RPMI7951 (cell line): ENCODE data around the gene FAM193A. TPM values are rescaled to one million over a fixed set of nuclear protein-coding genes. Genes with fewer than 3 reads are reported as not detected.
"Not testable (repeated sequence)": the region's sequence is repeated elsewhere in the genome, so short reads cannot be mapped to it uniquely, and the experiment has no call there.

Source experiments
- DNase-seq: peaks from one replicate; pipeline ENCODE4 v3.0.0-alpha.2; 2012; ENCODE audit warnings: low read depth
- total RNA-seq: library from RNA; depleted of rRNA; stranded (reverse); fragments of >200 nt; shearing (Covaris generic); gene quantifications from 2 replicates; pipeline ENCODE4 v1.2.3, GENCODE V29; 2014

FAM193A gene
- total RNA-seq, 1 experiment from 2014 or later: 7.1 TPM

DNA sequence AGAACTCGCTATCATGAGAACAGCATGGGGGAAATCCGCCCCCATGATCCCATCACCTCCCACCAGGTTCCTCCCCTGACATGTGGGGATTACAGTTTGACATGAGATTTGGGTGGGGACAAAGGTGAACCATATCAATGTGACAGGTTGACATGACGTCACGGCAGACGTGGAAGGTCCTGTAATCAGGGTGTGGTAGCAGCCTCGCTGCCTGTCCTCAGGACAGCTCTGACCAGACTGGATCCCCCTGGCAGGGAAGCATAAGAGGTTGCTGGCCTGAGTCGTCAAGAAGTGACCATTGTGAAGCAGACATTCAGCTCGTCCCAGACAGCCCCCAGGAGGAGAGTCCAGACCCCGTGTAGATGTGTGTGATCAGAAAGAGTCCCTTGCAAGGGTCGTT lies 115.1 kb downstream of the FAM193A start:
- DNase-seq: no peak

DNA sequence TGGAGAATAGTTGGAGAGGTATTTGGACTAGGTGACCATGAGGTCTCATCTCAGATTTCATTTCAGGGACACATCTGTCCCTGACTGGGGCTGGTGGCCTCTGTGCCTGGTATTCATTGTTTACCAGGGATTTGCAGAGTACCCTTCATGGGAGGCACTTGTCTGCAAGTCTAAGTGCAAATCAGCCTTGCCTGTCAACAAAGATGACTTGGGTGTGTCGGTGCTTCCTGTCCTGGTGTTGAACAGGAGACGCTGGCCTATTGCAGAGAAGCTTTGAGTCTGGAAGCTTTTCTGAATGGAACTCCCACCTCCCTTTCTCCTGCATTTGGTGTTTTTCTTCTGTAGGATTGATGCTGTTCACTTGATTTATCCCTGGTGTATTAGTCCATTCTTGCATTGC lies 115.6 kb downstream of the FAM193A start:
- no peak for DNase-seq

DNA sequence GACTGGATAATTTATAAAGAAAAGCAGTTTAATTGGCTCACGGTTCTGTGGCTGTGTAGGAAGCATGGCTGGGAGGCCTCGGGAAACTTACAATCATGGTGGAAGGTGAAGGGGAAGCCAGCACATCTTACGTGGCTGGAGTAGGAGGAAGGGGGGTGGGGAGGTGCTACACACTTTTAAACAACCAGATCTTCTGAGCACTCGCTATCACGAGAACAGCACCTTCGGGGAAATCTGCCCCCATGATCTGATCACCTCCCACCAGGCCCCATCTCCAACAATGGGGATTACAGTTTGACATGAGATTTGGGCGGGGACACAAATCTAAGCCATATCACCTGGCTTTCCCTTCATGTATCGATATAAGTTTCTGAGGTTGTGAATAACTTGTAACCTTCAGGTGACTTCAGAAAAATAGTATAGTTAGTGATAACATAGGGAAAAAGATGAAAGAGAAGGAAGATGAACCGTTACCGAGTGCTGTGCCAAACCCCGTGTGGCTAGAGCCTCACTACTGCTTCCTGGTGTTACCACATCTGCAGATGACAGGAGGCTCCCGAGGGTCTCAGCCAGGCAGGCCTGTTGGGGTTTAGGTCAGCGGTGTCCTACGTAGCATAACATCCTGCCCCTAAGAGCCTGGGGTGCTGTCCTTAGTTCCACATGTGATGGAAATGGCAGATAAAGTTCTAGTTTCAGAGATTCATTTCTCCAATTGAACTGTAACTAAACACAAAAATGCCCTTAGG lies 116.1 kb downstream of the FAM193A start:
- no peak for DNase-seq

DNA sequence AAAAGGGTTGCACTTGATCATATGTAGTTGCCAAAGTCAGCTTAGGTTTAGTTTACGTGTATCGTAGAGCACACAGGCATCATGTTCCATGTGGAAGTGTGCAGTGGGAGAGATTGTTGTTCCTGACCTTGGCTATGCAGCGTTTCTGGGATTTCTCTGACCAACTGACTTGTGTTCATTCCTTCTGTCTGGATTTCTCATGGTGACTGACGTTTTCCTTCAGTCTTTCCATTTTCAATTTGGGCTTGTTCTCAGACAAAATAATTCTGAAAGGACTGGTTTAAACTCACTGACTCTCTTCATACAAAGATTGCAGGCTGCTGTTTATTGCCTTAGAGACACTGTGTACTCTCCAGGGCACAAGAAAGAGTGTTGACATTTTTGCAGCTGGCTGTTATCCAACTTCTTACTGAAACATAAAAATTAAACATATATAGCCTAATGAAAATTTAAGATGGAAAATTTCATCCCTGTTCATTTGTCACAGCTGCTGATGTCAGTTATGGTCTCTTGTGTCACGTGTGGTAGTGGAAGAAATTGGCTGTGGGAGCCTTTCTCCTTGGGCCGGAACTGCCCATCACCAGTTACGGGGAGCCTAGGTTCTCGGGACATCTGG lies 124.3 kb downstream of the FAM193A start:
- no peak for DNase-seq

DNA sequence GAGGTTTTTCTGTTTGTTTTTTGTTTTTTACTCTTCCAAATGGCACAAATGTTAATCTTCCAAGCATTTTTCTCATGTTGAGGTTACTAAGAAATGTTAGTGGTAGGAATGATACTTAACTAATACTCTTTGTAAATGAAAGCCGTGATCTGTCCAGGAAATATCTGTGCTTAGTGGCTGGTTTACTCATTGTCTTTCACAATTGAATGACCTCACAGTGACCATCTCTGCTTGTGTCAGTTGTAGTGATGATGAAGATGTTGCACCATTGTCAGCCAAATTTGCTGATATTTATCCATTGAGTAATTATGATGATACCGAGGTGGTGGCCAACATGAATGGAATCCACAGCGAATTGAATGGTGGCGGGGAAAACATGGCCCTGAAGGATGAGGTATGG lies 126.2 kb downstream of the FAM193A start:
- DNase-seq: peak; percentile 49

DNA sequence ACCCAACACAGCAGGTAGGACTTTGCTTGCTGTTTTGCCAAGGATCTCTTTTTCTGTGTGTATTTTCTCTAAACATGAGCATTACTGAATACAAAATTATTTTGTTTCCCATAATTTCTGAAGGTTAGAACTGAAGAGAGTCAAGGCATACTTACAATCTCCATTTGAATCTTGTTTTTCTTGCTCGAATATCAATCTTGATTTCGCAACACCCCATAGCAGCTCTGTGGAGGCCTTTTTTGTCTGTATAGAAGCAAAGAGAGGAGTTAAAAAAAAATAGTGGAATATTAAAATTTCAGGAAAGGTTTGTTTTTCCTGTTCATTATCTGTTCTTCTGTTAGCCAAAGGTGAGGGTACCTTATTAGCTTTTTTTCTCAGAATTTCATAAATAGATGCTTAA lies 126.8 kb downstream of the FAM193A start:
- no peak for DNase-seq

DNA sequence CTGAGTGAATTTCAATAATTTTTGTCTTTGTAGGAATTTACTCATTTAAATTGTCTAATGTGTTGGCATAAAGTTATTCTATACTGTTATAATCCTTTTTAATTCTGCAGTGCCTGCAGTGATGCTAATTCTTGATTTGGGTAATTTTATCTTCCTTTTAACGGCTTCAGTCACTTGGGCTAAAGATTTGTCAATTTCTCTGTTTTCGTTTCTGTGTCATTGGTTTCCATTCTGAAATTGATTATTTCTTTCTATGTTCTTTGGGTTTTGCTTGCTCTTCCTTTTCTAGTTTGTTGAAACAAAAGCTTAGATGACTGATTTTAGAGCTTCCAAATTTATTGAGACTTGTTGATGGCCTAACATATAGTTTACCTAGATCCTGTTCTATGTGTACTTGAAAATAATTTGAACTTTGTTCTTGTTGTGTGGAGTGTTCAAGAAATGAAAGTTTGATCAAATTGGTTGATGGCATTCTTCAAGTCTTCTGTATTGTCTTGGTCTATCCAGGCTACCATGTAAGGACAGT lies 130.3 kb downstream of the FAM193A start:
- no peak for DNase-seq

DNA sequence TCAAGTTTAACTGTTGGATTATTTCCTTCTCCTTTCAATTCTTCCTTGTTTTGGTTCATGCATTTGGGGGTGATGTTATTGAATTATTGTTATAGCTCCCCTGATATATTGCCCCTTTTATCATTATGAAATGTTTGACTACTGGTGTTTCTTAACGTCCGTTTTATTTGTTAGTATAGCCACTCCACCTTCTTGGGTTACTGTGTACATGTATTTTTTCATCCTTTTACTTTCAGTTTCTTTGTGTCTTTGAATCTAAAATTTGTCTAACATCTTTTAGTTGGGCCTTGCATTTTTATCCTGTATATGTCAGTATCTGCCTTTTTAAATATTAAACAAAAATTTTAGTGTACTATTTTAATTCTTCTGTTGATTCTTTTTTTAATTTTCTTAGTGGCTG lies 131.0 kb downstream of the FAM193A start:
- DNase-seq: no peak

DNA sequence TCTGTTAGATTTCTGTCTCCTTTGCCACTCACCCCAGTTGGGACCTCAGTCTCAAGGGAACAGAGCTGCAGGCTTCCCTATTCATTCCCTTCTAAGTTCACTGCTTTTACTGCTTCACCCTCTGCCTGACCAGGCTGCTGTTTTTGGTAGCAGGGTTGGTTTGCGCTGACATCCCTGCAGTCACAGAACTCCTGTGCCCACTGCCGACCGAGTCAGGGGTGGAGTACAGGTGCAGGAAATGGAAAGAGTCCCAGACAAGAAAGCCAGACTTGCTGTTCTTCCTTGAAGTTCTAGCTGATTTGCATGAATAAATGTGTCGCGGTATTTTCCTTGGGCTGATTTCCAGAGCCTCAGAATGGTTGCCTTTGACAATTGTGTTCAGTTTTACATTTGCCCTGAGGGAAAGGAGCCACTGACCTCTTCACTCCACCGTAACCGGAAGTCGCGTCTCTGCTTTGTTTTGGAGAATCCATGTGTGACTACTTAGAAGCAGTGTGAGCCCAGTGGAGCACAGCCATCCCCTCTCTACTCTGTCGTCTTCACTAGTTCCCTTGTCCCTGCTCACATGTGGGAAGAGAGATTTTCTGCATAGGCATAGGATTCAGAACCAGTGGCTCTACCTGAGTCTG lies 134.9 kb downstream of the FAM193A start:
- DNase-seq: peak; percentile 56

DNA sequence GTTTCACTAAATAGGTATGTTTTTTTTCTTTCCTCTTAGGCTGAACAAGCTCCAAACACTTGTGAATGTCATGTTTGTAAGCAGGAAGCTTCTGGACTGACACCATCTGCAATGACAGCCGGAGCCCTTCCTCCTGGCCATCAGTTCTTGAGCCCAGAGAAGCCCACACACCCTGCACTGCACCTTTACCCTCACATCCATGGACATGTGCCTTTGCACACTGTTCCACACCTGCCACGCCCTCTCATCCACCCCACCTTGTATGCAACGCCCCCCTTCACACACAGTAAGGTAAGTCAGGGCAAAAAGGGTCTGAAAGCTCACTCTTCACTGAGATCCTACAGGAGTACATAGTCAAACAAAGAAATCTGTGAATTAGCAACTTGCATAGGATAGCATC lies 135.6 kb downstream of the FAM193A start:
- no peak for DNase-seq

DNA sequence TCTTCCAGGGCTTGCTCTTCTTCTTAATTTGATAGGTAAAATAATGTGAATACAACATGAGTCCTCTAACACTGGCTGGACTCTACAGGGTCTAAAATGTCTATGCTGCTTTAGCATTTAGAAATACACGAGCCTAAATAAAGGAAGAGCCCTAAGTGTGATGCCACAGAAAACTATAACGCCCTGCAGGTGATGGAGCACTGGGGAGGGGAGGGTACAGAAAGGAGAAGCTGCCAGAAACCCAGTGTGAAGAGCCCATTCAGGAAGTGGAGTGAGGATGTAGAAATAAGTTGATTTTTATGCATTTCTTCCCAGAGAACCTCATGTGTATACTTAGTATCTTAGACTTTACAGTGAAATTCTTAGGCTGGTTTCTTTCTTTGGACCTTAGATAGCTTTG lies 136.3 kb downstream of the FAM193A start:
- DNase-seq: no peak

DNA sequence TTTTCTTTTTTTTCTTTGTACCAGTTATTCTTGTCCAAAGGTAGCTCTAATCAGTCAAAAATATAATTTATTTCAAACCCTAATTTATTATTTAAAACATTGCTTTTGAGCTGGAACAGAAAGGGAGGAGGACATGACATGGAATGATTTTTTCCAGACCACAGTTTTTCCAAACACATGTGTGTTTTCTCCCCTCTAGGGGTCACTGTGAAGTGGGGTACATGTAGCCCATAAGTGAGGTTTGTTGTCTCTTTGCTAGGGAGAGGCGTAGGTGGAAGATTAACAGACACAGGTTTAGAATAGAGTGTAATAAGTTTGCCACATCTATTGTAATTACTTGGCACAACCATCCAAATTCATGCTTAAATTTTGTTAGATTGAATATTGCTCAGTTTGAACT lies 136.7 kb downstream of the FAM193A start:
- DNase-seq: no peak

DNA sequence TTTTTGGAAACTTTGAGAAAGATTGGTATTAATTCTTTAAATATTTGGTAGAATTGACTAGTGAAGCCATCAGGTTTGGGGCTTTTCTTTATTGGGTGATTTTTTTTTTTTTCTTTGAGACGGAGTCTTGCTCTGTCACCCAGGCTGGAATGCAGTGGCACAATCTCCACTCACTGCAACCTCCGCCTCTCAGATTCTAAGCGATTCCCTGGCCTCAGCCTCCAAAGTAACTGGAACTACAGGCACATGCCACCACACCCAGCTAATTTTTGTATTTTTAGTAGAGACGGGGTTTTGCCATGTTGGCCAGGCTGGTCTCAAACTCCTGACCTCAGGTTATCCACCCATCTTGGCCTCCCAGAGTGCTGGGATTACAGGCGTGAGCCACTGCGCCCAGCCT lies 143.3 kb downstream of the FAM193A start:
- DNase-seq: not testable (repeated sequence)

DNA sequence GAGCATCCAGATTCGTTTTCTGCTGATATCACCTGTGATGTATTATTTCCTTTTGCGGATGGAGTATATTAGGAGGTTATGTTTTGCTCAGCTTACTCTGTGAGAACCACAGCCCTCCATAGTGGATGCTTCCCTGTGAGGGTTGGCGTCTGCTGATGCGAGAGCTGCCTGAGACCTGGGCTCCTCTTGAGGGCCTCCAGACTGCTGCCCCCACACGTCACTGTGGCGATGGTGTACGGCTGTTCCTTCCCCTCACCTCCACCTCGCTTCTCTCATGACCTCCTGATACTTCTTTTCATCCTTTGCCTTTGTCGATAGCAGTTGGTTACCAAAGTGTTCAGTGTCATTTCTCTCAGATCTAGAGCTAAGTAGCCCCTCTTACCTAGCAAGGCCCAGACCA lies 148.0 kb downstream of the FAM193A start:
- DNase-seq: no peak

DNA sequence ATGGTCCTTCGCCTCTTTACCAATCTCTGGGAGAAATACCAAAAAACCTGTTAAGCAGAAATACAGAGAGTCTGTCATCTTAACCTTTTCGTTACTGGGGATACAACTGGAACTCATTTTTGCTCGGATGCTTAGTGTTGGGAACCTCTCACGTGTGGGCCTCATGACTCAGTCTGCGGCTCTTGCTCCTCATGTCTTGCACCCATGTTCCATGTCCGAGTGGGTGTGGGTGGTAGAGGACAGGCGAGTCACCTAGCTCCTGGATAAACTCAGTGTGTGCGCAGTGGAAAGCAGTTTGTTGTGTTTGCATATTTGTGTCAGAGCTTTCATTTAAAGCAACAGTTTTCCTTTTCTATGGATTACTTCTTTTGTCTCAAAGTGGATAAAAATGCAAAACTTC lies 149.1 kb downstream of the FAM193A start:
- DNase-seq: no peak

DNA sequence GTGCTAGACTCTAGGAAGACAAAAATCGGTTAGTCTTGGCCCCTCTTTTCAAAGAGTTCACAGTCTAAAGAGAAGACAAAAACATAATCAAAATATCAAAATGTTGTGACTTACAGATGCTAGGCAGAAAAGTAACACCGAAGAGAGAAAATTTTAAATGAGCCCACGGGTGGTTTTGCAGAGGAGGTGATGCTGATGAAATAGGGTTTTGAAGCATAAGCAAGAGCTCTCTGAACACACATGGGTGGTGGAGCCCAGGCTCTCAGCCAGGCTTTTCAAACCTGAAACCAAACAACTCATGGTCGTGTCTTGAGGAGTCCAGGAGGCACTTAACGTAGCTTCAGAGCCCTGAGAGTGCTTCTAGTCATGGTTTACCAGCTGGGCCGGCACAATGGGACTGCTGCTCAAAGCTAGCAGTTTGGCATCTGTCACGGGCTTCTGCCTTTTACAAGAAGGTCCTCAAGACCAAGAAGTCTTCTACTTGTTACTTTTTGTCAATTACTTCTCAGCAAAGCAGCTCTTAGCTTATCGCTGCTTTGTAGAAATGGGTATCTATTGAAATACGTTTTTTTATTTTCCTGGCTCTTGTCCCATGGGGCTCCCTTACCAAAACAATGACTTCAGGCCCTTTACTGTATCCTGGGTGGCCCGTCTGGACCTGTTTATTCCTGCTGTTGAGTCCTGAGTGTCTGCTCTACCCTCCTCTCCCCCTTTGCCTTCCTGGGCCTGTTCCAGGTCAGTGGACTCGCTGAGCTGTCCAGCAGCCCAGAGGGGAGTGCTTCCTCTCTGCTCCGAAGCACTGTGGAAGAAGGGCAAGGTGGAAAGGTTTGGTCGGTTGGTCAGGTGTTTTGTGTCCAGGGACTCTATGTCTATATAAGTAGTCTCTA lies 150.2 kb downstream of the FAM193A start:
- DNase-seq: no peak

DNA sequence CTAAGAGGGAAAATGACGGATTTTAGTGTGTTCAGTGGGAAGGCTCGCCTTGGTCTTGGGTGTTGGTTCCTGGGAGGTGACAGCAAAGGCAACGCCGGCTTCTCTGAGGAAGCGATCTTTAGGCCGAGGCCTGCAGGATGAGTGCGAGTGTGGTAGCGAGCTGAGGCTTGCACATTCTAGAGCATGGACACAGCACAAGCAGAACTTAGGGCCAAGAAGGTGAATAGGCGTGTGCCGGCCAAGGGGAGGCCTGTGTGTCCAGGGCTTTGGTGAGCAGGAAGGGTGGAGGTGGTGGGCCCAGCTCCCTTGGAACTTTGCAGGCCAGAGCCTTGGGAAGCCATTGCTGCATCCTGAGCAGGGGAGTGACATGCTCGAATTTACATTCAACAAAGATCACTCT lies 151.8 kb downstream of the FAM193A start:
- DNase-seq: no peak

DNA sequence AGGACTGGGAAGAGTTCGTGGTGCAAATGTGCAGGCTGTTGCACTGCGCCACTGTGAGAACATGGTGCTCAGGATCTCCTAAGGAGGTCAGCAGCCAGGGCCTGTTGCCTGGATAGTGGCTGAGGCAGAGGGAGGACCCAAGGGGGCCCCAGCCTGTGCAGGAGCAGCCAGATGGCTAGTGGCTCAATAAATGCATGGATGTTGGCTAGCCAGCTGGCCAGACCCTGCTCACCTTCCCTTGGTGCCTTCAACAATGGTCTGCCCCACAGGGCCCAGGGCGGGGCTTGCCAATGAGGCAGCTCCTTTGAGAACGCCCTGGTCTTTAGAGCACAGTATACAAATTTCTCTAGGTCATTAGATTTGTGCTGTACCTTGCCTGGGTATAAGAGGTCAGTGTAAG lies 152.2 kb downstream of the FAM193A start:
- DNase-seq: no peak

DNA sequence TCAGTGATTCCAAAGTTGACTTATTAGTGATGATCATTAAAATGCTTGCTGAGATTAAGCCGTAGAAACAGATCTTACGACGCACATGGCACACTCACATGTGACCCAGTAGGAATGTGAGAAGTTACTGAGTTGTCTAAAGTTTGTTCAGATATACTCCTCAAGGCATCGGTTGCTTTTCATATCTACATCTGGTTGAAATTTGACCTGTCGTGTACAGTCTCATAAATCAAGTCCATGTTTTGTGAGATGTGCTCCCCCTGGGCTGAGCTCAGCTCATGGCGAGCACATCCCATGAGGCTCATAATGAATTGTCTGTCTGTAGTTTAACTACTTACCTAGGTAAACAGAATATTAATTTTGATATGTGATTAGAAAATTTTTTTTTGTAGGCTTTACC lies 152.7 kb downstream of the FAM193A start:
- peak; percentile 9 for DNase-seq

DNA sequence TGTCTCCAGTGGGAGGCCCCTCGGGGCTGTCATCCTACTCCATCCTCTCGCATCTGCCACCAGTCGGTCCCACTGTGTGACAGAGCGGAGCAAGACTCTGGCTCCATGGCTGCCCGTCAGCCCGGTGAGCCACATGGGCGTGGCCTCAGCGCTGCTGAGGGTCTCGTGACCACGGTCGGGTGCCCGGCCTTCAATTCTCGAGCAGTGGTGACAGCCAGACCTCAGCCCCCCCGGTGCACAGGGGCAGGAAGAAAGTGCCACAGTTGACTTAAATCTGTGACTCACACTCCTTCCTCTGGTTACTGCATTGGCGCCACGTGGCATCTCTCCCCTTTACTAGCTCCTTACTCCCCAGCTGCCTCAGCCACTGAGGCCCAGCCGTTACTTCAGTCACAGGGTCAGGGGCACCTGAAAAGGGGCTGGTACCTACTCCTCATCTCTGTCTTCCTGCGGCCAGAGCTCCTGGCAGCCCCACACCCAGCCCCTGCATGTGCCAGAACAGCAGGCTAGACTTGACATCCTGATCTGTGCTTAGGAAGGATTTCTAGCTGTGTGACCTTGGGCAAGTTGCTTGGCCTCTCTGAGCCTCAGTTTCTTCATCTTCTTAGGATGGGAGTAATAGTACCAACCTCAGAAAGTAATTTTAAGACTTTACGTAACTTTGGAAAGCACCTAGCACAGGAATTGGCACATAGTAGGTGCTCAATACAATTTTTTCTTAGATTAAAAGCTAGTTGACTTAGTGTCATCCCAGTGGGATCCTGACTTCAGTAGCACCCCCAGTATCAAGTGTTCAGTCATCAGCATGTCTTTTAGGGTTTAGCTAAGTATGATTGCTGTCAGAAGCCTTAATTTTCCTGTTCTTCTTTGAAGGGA lies 153.6 kb downstream of the FAM193A start:
- DNase-seq: peak; percentile 42

DNA sequence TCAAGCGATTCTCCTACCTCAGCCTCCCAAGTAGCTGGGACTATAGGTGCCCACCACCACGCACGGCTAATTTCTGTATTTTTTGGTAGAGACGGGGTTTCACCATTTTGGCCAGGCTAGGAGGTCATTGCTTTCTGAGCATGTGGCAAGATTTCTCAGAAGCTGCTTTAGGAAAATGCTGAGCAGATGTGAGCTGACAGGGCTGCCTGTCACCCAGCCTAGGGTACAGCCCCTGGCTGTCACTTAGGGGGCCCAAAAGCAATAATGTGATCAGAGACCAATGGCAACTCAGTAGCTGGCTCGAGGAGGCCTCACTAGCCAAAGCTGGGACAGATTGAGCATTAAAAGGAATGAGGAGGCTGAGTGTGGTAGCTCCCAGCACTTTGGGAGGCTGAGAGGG lies 154.9 kb downstream of the FAM193A start:
- no peak for DNase-seq
